Activated CD8-positive, alpha-beta memory T cell treated with anti-CD3 and anti-CD28 coated beads for 1 hour (primary cell): ENCODE results near the gene FKRP.
A peak's percentile ranks its signal among the peaks of the same experiment; 100 is the strongest.
"Not testable (repeated sequence)": the region's sequence is repeated elsewhere in the genome, so short reads cannot be mapped to it uniquely, and the experiment has no call there.

Source experiments
- DNase-seq, 2 donors: peaks; one replicate each; pipeline ENCODE4 v3.0.0-alpha.2; 2020; ENCODE audit warnings: low read depth in 1 of 2; ENCODE audit errors: extremely low read depth in 1 of 2

Gene FKRP

GRCh38 chr19:46785054-46785979 is 39.5 kb downstream of the FKRP start:
- DNase-seq: no peak

DNA sequence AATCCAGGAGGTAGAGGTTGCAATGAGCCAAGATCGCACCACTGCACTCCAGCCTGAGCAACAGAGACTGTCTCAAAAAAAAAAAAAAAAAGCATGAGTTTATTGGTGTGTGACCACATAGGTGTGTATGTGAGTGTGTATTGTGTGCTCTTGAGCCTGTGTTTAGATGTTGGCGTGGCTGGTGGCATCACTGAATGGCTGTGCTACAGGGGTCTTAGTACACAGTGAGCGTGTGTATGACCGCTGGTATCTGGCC is 40.1 kb downstream of the FKRP start:
- no peak for DNase-seq

DNA sequence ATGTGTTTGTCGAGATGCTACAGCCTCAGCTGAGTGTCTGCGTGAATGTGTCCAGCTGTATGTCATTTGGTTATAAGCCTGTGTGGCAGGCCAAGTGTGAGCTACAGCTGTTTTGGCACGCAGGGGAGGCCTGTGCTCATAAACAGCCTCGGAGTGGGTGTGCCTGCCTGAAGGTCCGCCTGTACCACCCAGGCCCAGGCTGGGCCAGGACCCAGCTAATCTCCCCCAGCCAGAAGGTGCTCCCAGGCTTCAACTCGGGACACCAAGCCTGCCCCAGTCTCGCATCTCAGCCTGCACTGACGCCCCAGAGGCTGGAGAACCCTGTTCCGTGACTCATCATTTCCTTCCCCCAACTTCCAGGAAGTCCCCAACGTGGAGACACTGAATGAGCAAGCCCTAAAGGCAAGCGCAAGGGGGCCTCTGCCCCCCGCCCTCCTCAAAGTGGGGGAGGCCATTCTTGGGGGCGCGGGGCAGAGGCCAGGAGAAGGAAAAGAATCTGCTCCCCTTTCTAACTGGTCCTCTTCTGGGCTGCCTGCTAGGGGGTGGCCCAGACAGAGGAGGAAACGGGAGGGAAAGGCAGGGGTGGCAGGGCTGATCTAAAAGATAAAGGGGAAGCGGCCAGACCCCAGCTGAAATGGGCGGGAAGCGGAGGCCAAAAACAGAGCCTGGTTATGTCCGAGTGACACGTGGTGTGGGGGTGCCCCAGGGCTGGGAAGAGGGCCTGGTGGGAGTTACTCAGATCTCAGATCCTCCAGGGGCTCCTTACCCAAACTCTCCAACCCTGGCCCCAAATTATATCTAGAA is 40.6 kb downstream of the FKRP start:
- DNase-seq: peak; percentile 68 to 76

- DNase-seq: no peak
These were observed 41.1 kb downstream of the FKRP start for GRCh38 chr19:46787040-46787330.

- DNase-seq: peak in 1 of 2 donors; percentile 22
These were observed 41.7 kb downstream of the FKRP start for GRCh38 chr19:46787331-46788261.

- DNase-seq: peak; percentile 93 to 94
These were observed 42.6 kb downstream of the FKRP start, which contains the start of gene SLC1A5 for GRCh38 chr19:46788262-46788967. TSS of gene SLC1A5 (minus strand) at chr19:46788594. CDS start at chr19:46787965, 629 bp downstream.

DNA sequence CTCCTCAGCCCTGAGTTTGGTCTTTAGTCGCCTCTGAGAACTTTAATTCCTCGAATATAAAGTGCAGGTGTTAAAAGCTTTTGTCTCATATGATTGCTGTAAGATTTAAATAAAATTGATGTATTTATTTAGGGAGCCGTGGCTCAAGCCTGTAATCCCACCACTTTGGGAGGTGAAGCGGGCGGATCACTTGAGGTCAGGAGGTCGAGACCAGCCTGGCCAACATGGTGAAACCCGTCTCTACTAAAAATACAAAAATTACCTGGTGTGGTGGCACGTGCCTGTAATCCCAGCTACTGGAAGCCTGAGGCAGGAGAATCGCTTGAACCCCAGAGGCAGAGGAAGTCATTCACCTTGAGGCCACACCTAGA is 43.1 kb downstream of the FKRP start:
- no peak for DNase-seq

GRCh38 chr19:46789371-46789770 is 43.5 kb downstream of the FKRP start:
- DNase-seq: no peak

DNA sequence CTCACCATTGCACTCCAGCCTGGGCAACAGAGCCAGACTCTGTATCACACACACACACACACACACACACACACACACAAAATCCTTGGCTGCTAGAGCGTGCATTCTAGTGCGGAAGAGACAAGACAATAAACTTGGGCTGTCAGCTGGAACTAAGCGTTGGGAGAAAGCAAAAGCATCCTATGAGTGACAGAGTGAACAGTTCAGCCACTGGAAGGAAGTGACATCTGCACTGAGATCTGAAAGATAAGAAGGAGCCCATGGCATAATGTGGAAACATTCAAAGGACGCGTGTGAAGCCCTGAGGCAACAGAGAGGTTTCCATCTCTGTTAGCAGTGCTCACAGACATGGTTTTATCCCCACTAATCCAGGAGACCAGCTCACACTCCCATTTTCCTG is 46.1 kb downstream of the FKRP start:
- DNase-seq: no peak

- no peak for DNase-seq
These were observed 52.0 kb downstream of the FKRP start for GRCh38 chr19:46797881-46798280.

DNA sequence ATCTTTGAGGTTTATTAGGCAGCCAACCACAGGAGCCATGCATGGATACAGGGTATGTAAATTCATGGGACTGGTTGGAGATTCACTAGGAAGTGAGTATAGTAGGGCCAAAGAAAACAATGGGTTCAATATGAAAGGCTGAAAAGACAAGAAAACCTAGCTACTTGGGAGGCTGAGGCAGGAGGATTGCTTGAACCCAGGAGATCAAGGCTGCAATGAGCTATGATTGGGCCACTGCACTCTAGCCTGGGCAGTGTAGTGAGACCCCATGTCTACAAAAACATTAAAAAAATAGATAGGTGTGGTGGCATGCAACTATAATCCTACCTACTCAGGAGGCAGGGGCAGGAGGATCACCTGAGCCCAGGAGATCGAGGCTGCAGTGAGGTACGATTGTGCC is 52.9 kb downstream of the FKRP start:
- no peak for DNase-seq

GRCh38 chr19:46802152-46802551 is 56.3 kb downstream of the FKRP start:
- no peak for DNase-seq

DNA sequence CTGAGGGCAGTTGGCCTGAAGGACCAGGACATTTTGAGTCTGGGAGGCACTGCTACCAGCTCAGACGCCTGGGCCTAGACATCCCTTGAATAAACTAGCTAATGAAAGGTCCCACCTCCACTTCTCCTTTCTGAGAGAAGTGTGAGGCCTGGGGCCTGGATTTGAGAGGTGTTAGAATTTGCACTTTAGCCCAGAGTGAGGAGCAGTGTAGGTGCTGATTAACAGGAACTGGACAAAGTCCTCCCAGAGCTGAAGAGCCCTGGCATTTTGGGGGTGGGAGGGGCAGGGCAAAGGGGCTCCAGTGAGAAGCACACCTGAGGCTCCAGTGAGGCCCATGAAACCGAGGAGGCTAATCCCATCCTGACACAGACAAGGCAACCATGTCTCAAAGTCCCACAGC is 57.7 kb downstream of the FKRP start:
- no peak for DNase-seq

GRCh38 chr19:46804432-46804831 is 58.6 kb downstream of the FKRP start:
- not testable (repeated sequence) for DNase-seq

GRCh38 chr19:46806656-46807055 is 60.8 kb downstream of the FKRP start:
- DNase-seq: no peak
